Measurements from ENCODE around the gene FRYL.

Gene FRYL

GRCh38 chr4:48489683-48490011 lies 290.4 kb downstream of the FRYL start:
- DNase-seq (ENCODE audit: insufficient read length, low spot score) = no peak
- TF ChIP-seq CTCF (IDR thresholded peaks at IDR 0.05; ENCODE audit: insufficient read depth, missing control alignments) = no peak
- no peak for FAIRE-seq

GRCh38 chr4:48484494-48485168 lies 295.4 kb downstream of the FRYL start:
- no peak for TF ChIP-seq CTCF (IDR thresholded peaks at IDR 0.05; ENCODE audit: insufficient read depth, missing control alignments)
- FAIRE-seq (no peak), DNase-seq (ENCODE audit: insufficient read length, low spot score) (no peak)

GRCh38 chr4:48483777-48484493 lies 296.1 kb downstream of the FRYL start:
- DNase-seq (ENCODE audit: insufficient read length, low spot score) = no peak
- no peak for FAIRE-seq
- TF ChIP-seq CTCF (IDR thresholded peaks at IDR 0.05; ENCODE audit: insufficient read depth, missing control alignments) = no peak

GRCh38 chr4:48483006-48483776 lies 296.9 kb downstream of the FRYL start, which contains the start of gene SLC10A4:
TSS of gene SLC10A4 (plus strand) at chr4:48483343. CDS start at chr4:48483562, 219 bp downstream.
- TF ChIP-seq CTCF (IDR thresholded peaks at IDR 0.05; ENCODE audit: insufficient read depth, missing control alignments) = no peak
- FAIRE-seq (no peak), DNase-seq (ENCODE audit: insufficient read length, low spot score) (peak; percentile 45)

- no peak for TF ChIP-seq CTCF (IDR thresholded peaks at IDR 0.05; ENCODE audit: insufficient read depth, missing control alignments)
- no peak for DNase-seq (ENCODE audit: insufficient read length, low spot score)
- FAIRE-seq = no peak
Observed at GRCh38 chr4:48481581-48481980, 298.5 kb downstream of the FRYL start.

- FAIRE-seq = no peak
Observed at GRCh38 chr4:48478273-48478672, 301.8 kb downstream of the FRYL start.

More at GRCh38 chr4:48478273-48478672, 301.8 kb downstream of the FRYL start:
- no peak for DNase-seq (ENCODE audit: insufficient read length, low spot score)
- TF ChIP-seq CTCF (IDR thresholded peaks at IDR 0.05; ENCODE audit: insufficient read depth, missing control alignments) = no peak
